ES-I3 (cell line): ENCODE results near the gene MINDY1.

ENCODE experiments used
- H3K36me3 ChIP-seq: 2 replicates; pipeline ENCODE4 v1.6.1; 2013; ENCODE audit warnings: mild to moderate bottlenecking, low read length, control low read depth, moderate library complexity; ENCODE audit not compliant: insufficient read depth
- H3K4me1 ChIP-seq: 2 replicates; pipeline ENCODE4 v1.6.1; 2013; ENCODE audit warnings: mild to moderate bottlenecking, control low read depth, low read length; ENCODE audit not compliant: insufficient read depth
- H3K9ac ChIP-seq: 2 replicates; pipeline ENCODE4 v1.6.1; 2013; ENCODE audit warnings: low read depth, mild to moderate bottlenecking, low read length, moderate library complexity
- H3K9me3 ChIP-seq: 2 replicates; pipeline ENCODE4 v1.6.1; 2013; ENCODE audit warnings: mild to moderate bottlenecking, low read length, moderate library complexity; ENCODE audit not compliant: control insufficient read depth, insufficient read depth

Gene MINDY1

DNA sequence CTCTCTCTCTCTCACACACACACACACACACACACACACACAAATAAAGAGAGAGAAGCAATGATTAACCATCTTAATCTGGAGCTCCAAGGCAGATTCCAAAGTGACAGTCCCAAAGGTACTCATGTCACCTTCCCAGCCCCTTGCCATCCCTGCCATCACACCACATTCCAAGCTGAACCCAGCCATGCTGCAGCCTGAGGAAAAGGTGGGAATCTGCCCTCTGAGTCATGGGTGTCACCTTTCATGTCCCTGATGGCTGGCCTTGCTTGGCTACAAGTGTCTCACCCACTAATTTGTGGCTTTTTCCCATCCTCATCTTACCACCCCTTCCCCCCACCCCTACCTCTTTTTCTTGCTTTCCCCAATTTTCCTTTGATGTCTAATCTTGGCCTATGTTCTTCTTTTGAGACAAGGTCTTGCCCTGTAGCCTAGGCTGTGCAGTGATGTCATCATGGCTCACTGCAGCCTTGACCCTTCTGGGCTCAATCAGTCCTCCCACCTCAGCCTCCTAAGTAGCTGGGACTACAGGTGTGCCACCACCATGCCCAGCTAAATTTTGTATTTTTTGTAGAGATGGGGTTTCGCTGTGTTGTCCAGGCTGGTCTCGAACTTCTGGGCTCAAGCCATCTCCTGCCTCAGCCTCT, 21.4 kb downstream of the MINDY1 start:
- peaks cover 13% of the 10 kb centered on the region for H3K4me1 ChIP-seq
- no peaks in the 10 kb centered on the region for H3K9me3 ChIP-seq
- no peak overlapping the region for H3K9ac ChIP-seq
- no peaks in the 10 kb centered on the region for H3K36me3 ChIP-seq

GRCh38 chr1:150981805-150982712, 24.6 kb downstream of the MINDY1 start, which contains the start of gene ANXA9:
Gene ANXA9 (plus strand): TSS chr1:150982292. CDS start chr1:150983106, 814 bp downstream.
- Histone ChIP-seq H3K36me3 (no peaks in the 10 kb centered on the region), H3K4me1 (peaks cover 24% of the 10 kb centered on the region), H3K9me3 (no peaks in the 10 kb centered on the region), H3K9ac (no peak within 1 kb of the TSS)

GRCh38 chr1:150981177-150981804, 25.4 kb downstream of the MINDY1 start:
- Histone ChIP-seq H3K4me1 (peaks cover 30% of the 10 kb centered on the region), H3K9ac (no peak overlapping the region), H3K36me3 (no peaks in the 10 kb centered on the region), H3K9me3 (no peaks in the 10 kb centered on the region)

DNA sequence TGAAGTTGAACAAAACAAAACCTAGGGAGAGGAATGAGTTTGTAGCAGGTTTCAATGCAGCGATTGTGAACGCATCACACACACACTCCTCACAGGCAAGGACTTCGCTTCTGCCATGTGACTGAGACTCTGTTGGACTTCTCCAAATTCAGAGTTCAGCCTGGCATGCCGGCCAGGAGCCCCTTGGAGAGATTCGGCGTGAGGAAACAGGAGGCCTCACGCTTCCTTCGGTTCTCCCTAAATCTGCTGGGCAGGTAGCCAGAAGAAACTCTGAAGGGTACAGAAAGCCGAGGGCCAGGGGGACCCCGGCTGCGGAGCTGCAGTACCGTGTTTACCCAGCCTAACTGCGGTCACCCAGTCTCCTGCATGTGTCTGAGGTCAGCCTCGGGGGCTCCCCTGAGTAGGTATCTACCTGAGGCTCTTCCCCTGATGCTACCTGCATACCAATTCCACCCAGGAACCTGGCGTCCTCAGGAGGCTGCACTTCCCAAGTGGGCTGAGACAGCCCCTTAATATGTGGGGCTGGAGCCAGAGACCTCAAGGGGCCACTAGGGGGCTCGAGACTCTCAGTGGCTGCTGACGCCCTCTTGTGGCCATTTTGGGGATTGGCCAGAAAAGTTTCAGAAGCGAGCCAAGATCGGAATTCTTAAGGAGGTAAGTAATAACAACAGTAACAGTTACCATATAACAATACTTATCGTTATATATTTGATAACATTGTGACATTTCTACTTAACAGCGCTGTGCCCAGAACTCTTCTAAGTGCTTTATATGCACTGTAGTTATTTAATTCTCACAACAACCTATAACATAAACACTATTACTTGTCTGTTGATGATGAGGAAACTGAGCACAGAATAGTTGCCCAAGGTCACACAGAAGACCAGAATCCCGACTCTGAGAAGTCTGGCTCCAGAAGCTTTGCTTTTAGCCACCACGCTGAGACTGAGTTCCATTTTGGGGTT, 27.3 kb downstream of the MINDY1 start:
- Histone ChIP-seq H3K36me3 (no peaks in the 10 kb centered on the region), H3K4me1 (peaks cover 36% of the 10 kb centered on the region), H3K9me3 (no peaks in the 10 kb centered on the region), H3K9ac (peak overlapping the region; percentile 9; the same call in 1 of the 2 replicates)

DNA sequence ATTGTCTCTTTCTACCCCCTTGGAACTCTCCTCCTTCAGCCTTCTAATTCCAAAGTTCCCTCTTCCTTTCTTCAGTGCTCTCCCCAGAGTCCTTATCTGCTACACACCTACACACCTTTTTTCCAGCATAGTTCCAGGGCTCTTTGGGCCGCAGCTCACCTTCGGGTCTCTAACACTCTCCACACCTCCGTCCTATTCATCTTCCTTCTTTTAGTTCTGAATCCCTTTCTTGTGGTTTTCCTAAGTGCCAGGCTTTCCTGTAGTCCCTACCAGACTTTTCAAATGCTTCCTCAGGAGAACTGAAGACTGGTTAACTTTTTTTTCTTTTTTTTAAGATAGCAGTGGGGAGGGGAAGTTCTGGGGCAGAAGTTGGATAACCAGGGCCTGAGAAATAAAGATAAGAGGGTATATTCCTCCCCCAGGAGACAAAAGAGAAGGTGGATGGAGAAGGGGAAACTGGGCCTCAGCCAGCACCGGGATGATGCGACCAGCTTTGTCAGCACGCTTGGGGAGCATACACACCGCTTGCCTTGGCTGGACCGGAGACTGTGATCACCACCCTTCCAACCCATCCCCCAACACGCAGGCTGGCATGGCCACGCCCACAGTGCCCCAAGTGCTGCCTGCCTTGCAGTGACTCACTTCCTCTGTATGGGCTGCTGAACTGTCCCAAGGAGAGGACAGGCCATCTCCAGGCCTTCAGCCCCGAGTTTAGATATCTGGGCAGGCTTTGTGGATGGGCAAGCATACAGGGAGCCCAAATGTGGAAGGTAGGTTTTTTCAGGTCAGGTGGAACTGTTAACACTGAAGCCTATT, 29.6 kb downstream of the MINDY1 start:
- Histone ChIP-seq H3K4me1 (peaks cover 44% of the 10 kb centered on the region), H3K9ac (peak overlapping the region; percentile 11; the same call in 1 of the 2 replicates), H3K9me3 (no peaks in the 10 kb centered on the region), H3K36me3 (no peaks in the 10 kb centered on the region)

GRCh38 chr1:150976401-150976821, 30.3 kb downstream of the MINDY1 start:
- H3K36me3 ChIP-seq: no peaks in the 10 kb centered on the region
- H3K4me1 ChIP-seq: peaks cover 44% of the 10 kb centered on the region
- no peak overlapping the region; the same call in 1 of the 2 replicates for H3K9ac ChIP-seq
- H3K9me3 ChIP-seq: no peaks in the 10 kb centered on the region

DNA sequence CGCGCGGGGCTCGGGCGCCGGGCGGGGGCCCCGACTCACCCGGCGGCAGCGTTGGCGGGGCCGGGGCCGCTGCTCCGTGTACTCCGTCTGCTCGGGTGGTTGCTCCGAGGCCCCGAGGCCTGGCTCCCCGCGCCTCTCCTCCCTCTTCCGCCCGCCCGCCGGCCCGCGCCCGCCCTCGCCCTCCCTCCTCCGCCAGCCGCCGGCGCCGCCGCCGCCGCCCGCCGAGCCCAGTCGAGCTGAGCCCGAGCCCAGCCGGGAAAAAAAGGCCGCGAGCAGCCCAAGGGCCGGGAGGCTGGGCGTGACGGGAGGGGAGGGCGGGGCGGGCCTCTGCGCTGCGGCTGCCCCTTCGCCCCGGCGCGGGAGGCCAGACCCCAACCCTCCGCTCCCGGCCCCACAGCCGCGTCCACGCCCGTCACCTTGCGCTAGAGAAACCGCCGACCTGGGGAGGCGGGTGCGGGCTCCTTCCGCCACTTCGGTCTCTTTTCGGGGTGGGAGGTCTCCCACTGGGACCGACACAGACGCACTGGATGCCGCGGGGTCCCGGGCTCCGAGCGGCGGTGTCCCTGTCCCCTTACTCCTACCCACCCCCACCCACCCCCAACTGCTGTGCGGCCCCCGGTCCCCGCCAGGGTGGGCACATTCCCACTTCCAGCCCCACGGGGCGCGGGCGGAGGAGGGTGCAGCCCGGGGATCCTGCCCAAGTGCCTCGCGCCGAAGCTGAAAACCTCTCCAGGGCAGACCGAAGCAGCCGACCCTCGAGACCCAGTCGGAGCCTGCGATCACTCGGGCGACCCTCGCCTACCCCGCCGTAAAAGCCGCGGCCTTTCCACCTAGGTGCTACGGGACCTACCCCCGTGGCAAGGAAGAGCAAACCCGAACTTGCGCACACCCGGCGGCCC, 31.9 kb downstream of the MINDY1 start, which contains the start of gene CERS2:
Gene CERS2, minus strand, starts transcription at position 256 of the 899 bp plus-strand sequence. CDS start 5,745 bp downstream, outside the sequence.
- no peaks in the 10 kb centered on the region for H3K36me3 ChIP-seq
- peak within 1 kb of the TSS; percentile 78 for H3K9ac ChIP-seq
- H3K4me1 ChIP-seq: peaks cover 50% of the 10 kb centered on the region
- no peaks in the 10 kb centered on the region for H3K9me3 ChIP-seq

- no peaks in the 10 kb centered on the region for H3K9me3 ChIP-seq
- H3K9ac ChIP-seq: peak overlapping the region; percentile 78
- H3K36me3 ChIP-seq: no peaks in the 10 kb centered on the region
- H3K4me1 ChIP-seq: peaks cover 47% of the 10 kb centered on the region
Observed at GRCh38 chr1:150973836-150974579, 32.7 kb downstream of the MINDY1 start.

DNA sequence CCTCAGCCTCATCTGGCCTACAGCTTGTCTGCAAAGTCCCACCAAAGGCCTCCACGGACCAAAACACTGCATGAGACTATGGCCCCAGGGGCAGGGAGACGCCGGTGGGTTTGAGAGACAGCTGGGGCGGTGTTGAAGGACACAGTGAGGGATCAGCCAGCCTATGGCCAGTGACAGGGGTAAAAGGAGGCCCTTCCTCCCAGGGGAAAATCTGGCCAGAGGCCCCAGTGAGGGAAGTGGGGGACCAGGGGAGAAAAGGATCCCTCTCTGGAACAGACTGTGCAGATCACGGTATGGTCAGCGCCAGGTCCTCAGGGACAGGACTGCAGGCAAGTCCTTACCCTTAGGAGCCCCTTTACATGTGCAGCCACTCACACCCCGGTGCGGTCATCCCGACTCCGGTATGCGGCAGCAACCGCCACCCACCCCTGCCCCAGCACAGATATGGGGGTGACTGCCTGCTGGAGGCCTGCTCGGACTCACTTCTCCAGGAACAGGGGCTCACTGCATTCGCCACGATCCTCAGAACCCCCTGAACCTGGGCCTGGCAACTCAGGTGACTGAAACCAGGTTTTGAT, 33.4 kb downstream of the MINDY1 start:
- peak overlapping the region; percentile 78 for H3K9ac ChIP-seq
- H3K9me3 ChIP-seq: no peaks in the 10 kb centered on the region
- H3K36me3 ChIP-seq: peaks cover 6% of the 10 kb centered on the region
- H3K4me1 ChIP-seq: peaks cover 44% of the 10 kb centered on the region

DNA sequence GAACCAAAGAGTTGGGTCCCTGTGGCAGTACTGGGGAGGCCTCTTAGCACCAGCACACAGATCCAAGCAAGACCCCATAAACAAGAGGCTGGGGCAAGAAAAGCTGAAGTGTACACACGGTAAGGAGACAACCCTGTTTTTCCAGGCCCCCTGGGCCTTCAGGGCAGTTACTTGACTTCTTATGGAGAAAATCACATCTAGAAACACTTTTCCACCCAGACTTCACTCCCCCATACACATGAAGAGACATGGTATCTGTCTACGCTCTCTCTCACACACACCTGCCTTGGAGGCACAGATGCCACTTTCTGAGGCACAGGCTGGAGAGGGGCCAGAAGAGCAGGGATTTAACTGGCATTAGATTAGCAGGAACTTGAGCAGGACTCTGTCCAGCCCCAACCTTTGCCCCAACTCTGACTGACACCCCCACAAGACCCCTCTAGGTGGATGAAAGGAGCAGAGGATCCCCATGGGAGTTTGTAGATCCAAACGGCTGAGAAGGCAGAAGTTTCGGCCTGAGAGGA, 34.2 kb downstream of the MINDY1 start:
- Histone ChIP-seq H3K4me1 (peaks cover 41% of the 10 kb centered on the region), H3K9ac (peak overlapping the region; percentile 78; the same call in 1 of the 2 replicates), H3K36me3 (peaks cover 13% of the 10 kb centered on the region), H3K9me3 (no peaks in the 10 kb centered on the region)
